Tibial nerve (tissue), 4 donors: Measurements from ENCODE around the gene DUSP7. TPM values are rescaled to one million over a fixed set of nuclear protein-coding genes. Genes with fewer than 3 reads are reported as not detected.

ENCODE experiments used
- DNase-seq, 2 donors: peaks; one replicate each; pipeline ENCODE4 v3.0.0-alpha.2; 2019; ENCODE audit warnings: low spot score in 2 of 2
- H3K27ac ChIP-seq, 4 donors: fragments of 200-600 bp; sonication (generic) in 3 of 4; one replicate each; pipeline ENCODE4 v1.5.1; 2017 to 2019; ENCODE audit warnings: mild to moderate bottlenecking in 1 of 4
- H3K27me3 ChIP-seq, 2 donors: fragments of 200-600 bp; sonication (generic) in 1 of 2; one replicate each; pipeline versions ENCODE4 v1.5.1 to v1.6.0; 2017 to 2019
- H3K36me3 ChIP-seq, 3 donors: fragments of 200-600 bp; sonication (generic); one replicate each; pipeline ENCODE4 v1.5.1; 2018 to 2019
- H3K4me1 ChIP-seq, 4 donors: fragments of 200-600 bp; sonication (generic) in 3 of 4; one replicate each; pipeline ENCODE4 v1.5.1; 2017 to 2019
- H3K4me3 ChIP-seq, 4 donors: fragments of 200-600 bp; sonication (generic) in 3 of 4; one replicate each; pipeline ENCODE4 v1.5.1; 2017 to 2019; ENCODE audit warnings: mild to moderate bottlenecking in 1 of 4, moderate library complexity in 1 of 4
- H3K9me3 ChIP-seq, 4 donors: fragments of 200-600 bp; sonication (generic) in 3 of 4; one replicate each; pipeline ENCODE4 v1.5.1; 2017 to 2019
- CTCF ChIP-seq, 5 experiments: fragments of 200-600 bp in 3 of 5; fragments of 450-650 bp in 2 of 5; sonication (generic) in 3 of 5; IDR thresholded peaks; one replicate each; pipeline ENCODE4 v1.5.1; 2016 to 2019; ENCODE audit warnings: antibody characterized with exemption in 5 of 5, mild to moderate bottlenecking in 3 of 5, moderate library complexity in 2 of 5
- EP300 ChIP-seq, 2 donors: sonication (generic); formaldehyde crosslinking; IDR thresholded peaks; one replicate each; pipeline ENCODE4 v1.6.1; 2017; ENCODE audit warnings: antibody characterized with exemption in 2 of 2, mild to moderate bottlenecking in 1 of 2
- POLR2A ChIP-seq, 2 donors: fragments of 450-650 bp; IDR thresholded peaks; one replicate each; pipeline ENCODE4 v1.6.1; 2017; ENCODE audit warnings: antibody characterized with exemption in 2 of 2, mild to moderate bottlenecking in 2 of 2, moderate library complexity in 2 of 2
- WGBS, 2 donors: methylation state at CpG; one replicate each; pipeline ENCODE4 v1.1.5; 2018; 5-methylcytosine and 5-hydroxymethylcytosine counted together
- total RNA-seq, 4 donors: library from RNA; depleted of rRNA; stranded (reverse); fragments of >200 nt; gene quantifications; one replicate each; pipeline ENCODE4 v1.1.0, GENCODE V29; 2016

Gene DUSP7
- total RNA-seq, 4 donors from 2014 or later = 8.1 to 15.0 (median 11.5) TPM

- peak in 2 of 5 experiments; percentile 11 to 21 for TF ChIP-seq CTCF (IDR thresholded peaks at IDR 0.05)
- TF ChIP-seq EP300 (IDR thresholded peaks at IDR 0.05) = no peak
- peak overlapping the region in 2 of 4 donors; percentile 8 to 93 for H3K4me3 ChIP-seq
- H3K36me3 ChIP-seq = peaks cover 5 to 50% (median 10%) of the 10 kb centered on the region in 3 donors
- H3K27ac ChIP-seq = peak overlapping the region; percentile 84 to 99 (median 90)
- H3K27me3 ChIP-seq = no peaks in the 10 kb centered on the region
- WGBS, 2 donors = 63 to 72% methylated on average over 24 to 29 of the region's 31 CpGs
- H3K9me3 ChIP-seq = no peaks in the 10 kb centered on the region
- DNase-seq = no peak
- H3K4me1 ChIP-seq = peaks cover 0 to 77% (median 47%) of the 10 kb centered on the region in 4 donors
Observed at GRCh38 chr3:52053307-52054304, 2.8 kb downstream of the DUSP7 start.

GRCh38 chr3:52052831-52053306 lies 3.5 kb downstream of the DUSP7 start:
- Histone ChIP-seq H3K27me3 (no peaks in the 10 kb centered on the region), H3K27ac (peak overlapping the region; percentile 84 to 99 (median 90)), H3K36me3 (peaks cover 5 to 53% (median 10%) of the 10 kb centered on the region in 3 donors), H3K9me3 (no peaks in the 10 kb centered on the region), H3K4me1 (peaks cover 0 to 81% (median 51%) of the 10 kb centered on the region in 4 donors), H3K4me3 (peak overlapping the region in 2 of 4 donors; percentile 8 to 93)
- TF ChIP-seq EP300 (IDR thresholded peaks at IDR 0.05) (peak in 1 of 2 donors; percentile 76), CTCF (IDR thresholded peaks at IDR 0.05) (peak; percentile 10 to 76 (median 53)), POLR2A (IDR thresholded peaks at IDR 0.05) (no peak)
- DNase-seq = peak; percentile 82 to 84
- 10 to 25% methylated on average over 2 to 10 of the region's 10 CpGs for WGBS, 2 donors

GRCh38 chr3:52051444-52051843 lies 4.9 kb downstream of the DUSP7 start:
- Histone ChIP-seq H3K4me3 (no peak overlapping the region), H3K27me3 (no peaks in the 10 kb centered on the region), H3K4me1 (peaks cover 0 to 86% (median 58%) of the 10 kb centered on the region in 4 donors), H3K36me3 (peaks cover 5 to 53% (median 10%) of the 10 kb centered on the region in 3 donors), H3K27ac (peak overlapping the region in 3 of 4 donors; percentile 84 to 99 (median 93)), H3K9me3 (no peaks in the 10 kb centered on the region)
- 78 to 87% methylated on average over 3 to 7 of the region's 8 CpGs for WGBS, 2 donors
- DNase-seq = no peak
- TF ChIP-seq POLR2A (IDR thresholded peaks at IDR 0.05) (no peak), EP300 (IDR thresholded peaks at IDR 0.05) (no peak), CTCF (IDR thresholded peaks at IDR 0.05) (no peak)

- Histone ChIP-seq H3K27ac (peak overlapping the region in 1 of 4 donors; percentile 93), H3K4me1 (peaks cover 0 to 92% (median 61%) of the 10 kb centered on the region in 4 donors), H3K9me3 (no peaks in the 10 kb centered on the region), H3K36me3 (peaks cover 5 to 53% (median 10%) of the 10 kb centered on the region in 3 donors), H3K4me3 (no peak overlapping the region), H3K27me3 (no peaks in the 10 kb centered on the region)
- TF ChIP-seq CTCF (IDR thresholded peaks at IDR 0.05) (no peak), POLR2A (IDR thresholded peaks at IDR 0.05) (no peak), EP300 (IDR thresholded peaks at IDR 0.05) (no peak)
- no peak for DNase-seq
- WGBS, 2 donors = 85 to 90% methylated on average over 19 to 21 of the region's 21 CpGs
Observed at GRCh38 chr3:52050571-52050970, 5.8 kb downstream of the DUSP7 start.
